ENCODE results near the gene METTL22.

Gene METTL22, protein sequence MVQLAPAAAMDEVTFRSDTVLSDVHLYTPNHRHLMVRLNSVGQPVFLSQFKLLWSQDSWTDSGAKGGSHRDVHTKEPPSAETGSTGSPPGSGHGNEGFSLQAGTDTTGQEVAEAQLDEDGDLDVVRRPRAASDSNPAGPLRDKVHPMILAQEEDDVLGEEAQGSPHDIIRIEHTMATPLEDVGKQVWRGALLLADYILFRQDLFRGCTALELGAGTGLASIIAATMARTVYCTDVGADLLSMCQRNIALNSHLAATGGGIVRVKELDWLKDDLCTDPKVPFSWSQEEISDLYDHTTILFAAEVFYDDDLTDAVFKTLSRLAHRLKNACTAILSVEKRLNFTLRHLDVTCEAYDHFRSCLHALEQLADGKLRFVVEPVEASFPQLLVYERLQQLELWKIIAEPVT

DNA sequence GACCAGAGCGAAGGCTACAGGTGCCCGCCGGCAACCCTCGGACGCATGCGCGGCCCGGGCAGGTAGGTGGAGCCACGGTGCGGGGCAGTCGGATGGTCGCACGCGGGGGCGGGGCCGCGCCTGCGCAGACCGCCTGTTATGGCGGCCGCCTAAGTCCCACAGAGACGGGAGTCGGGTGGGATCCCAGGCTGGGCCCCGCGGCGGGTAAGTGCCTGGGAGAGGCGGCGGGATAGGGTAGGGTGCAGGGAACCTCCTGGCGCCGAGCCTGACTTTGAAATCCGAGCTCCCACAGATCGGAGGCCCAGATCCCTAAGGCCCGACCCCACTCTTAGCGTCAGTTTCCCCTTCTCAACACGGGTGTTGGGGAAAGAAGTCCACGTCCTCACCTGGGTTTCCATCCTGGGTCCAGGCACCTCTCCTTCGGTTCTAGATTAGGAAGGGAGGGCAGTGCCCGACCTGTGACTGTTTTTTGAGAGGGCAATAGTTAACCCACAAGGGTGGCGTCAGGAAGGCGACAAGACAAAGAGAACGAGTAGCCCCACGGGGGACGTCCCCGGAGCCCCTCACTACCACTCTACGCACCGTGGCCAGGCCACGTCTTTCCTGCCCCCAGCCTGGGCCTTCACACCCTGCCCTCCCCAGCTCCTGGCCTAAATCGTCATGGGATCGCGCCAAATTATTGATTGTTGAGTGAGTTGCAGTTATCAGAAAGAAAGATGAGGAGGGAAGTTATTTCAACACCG, at the start of gene METTL22:
Gene METTL22 (plus strand): TSS at position 127 of the 743 bp plus-strand sequence. CDS start 3,968 bp downstream, outside the sequence.
- peak; percentile 40 for DNase-seq (ENCODE audit: extremely low read depth, low read depth)
- TF ChIP-seq, protein P1, sequence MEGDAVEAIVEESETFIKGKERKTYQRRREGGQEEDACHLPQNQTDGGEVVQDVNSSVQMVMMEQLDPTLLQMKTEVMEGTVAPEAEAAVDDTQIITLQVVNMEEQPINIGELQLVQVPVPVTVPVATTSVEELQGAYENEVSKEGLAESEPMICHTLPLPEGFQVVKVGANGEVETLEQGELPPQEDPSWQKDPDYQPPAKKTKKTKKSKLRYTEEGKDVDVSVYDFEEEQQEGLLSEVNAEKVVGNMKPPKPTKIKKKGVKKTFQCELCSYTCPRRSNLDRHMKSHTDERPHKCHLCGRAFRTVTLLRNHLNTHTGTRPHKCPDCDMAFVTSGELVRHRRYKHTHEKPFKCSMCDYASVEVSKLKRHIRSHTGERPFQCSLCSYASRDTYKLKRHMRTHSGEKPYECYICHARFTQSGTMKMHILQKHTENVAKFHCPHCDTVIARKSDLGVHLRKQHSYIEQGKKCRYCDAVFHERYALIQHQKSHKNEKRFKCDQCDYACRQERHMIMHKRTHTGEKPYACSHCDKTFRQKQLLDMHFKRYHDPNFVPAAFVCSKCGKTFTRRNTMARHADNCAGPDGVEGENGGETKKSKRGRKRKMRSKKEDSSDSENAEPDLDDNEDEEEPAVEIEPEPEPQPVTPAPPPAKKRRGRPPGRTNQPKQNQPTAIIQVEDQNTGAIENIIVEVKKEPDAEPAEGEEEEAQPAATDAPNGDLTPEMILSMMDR (IDR thresholded peaks at IDR 0.05; ENCODE audit: low read depth, low read length, missing control alignments), result no peak

DNA sequence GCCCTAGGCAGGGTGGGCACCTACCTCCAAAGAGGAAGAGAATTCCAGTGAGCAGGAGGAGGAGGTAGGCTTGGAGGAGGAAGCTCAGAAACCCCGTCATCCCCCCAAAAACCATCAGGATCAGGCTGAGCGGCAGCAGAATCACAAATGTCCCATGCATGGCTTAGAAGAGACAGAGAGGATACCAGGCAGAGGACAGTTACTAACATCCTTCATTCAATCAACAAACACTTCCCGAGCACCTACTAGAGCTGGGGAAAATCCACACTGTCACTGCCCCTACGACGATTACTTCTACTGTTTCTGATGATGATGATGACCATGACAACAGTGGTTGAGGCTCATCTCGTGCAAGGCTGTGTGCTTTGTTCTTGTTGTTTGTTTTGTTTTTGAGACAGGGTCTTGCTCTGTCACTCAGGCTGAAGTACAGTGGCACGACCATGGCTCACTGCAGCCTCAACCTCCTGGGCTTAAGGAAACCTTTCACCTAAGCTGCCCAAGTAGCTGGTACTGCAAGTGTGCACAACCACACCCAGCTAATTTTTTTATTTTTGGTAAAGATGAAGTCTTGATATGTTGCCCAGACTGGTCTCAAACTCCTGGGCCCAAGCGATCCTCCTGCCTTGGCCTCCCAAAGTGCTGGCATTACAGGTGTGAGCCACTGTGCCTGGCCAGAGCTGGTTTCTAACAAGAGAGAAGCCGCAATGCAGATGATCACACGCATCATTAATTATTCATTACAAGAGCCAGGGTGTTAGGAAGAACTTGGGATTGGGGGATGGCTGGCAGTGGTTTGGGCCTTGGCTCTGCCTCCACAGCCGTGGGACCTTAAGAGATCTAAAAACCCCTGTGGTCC, 49.2 kb upstream of the METTL22 start:
- TF ChIP-seq, protein P1 (IDR thresholded peaks at IDR 0.05; ENCODE audit: low read depth, low read length, missing control alignments), result no peak
- no peak overlapping the region for H3K4me3 ChIP-seq (replicated peaks; ENCODE audit: low read depth, low read length)
- no peak for DNase-seq (ENCODE audit: extremely low read depth, low read depth)

More for the DNA sequence above, at the start of gene METTL22:
- peak within 1 kb of the TSS; percentile 97 for H3K4me3 ChIP-seq (replicated peaks; ENCODE audit: low read depth, low read length)

DNA sequence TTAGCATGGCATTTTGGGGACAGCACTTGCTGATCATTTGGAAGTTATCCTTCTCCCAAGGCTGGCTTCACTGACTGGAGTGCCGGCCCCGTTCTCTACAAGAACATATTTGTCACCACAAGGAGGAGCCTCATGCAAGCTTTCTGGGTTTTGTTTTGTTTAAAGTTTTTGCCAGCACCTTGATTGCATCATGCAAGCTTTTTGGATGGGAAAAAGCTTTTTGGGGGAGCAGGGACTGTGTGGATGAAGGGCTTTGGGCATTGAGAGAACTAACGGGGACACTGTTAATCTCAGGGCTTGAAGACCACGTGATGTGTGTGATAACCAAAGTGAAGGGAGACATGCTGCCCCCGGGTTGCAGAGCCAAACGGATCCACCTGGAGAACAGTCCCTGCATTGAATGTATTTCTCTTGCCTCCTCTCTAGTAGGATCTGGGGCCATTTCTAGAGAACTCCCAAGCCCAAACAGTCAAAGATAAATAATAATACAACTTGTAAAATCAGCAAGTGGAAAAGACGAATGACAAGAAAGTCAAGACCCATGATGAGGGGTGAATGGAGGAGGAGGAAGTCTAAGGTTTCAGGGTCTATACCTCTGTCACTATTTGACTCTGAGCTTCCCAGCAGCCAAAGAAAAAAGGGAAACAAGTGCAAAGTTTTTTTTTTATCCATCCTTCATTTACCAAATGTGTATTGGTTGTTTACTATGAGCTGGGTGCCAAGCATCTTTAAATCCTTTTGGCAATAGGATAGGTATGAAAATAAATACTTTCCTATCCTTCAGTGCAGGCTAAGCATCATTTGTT, 48.4 kb upstream of the METTL22 start:
- no peak for DNase-seq (ENCODE audit: extremely low read depth, low read depth)
- TF ChIP-seq, protein P1 (IDR thresholded peaks at IDR 0.05; ENCODE audit: low read depth, low read length, missing control alignments), result peak; percentile 47
- no peak overlapping the region for H3K4me3 ChIP-seq (replicated peaks; ENCODE audit: low read depth, low read length)

DNA sequence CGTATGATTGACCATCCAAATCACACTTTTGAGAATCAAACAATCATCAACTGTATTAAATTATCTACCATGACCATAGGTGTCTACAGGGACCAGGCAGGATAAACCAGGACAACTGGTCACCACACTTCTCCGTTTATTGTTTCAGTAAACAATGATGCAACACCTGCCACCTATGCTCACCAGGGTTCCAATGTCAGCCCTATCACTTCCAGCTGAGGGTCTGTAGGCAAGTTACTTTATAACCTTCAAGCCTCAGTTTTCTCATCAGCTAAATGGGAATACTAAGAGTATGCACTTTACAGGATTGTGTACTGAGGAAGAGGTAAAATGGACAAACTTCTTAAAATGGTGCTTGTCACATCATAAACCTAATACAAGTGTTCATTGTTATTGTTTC, 46.1 kb upstream of the METTL22 start:
- no peak for DNase-seq (ENCODE audit: extremely low read depth, low read depth)
- TF ChIP-seq, protein P1 (IDR thresholded peaks at IDR 0.05; ENCODE audit: low read depth, low read length, missing control alignments), result no peak
- H3K4me3 ChIP-seq (replicated peaks; ENCODE audit: low read depth, low read length), result no peak overlapping the region

DNA sequence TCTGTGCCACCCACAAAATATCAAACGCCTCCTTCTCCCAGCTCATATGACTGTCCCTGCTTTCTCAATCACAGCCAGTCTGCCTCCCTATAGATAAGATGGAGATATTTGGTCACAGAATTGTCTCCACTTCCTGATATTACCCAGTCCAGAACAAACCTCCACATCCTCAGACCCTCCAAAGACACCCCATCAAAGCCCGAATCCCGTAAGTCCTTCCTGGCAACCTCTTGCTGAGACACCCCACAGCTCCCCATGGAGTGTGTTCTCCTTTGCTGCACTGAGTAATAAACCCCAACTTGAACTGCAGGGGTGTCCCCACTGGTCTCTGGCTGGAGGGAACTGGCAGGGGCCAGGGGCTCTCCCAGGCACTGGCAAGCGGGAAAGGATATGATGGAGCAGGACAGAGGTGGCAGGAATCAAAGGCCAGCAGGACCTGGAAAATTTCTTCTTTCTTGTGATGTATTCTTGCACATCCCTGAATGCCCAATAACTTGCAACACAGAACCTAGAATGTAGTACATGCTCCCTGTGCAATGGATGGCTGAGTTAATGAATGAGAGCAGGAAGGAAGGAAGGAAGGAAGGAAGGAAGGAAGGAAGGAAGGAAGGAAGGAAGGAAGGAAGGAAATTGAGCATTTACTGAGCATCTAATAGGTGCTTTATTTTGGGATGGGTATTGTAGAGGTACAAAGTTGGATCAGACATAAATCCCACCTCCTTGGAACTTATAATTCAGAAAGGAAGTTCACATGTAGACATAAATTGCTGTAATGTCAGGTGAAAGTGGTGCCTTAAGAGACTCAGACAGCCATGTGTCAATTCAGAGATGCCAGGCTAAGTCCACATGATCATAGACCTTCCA, 45.1 kb upstream of the METTL22 start:
- no peak overlapping the region for H3K4me3 ChIP-seq (replicated peaks; ENCODE audit: low read depth, low read length)
- no peak for DNase-seq (ENCODE audit: extremely low read depth, low read depth)
- TF ChIP-seq, protein P1 (IDR thresholded peaks at IDR 0.05; ENCODE audit: low read depth, low read length, missing control alignments), result no peak

Data from HFF-Myc (cell line).